GM23338 (cell line): ENCODE data around the gene ATP10A. TPM values are rescaled to one million over a fixed set of nuclear protein-coding genes. Genes with fewer than 3 reads are reported as not detected.

ENCODE experiments used
- ATAC-seq: fragments of 200-7000 bp; cut with Tn5 transposase; 3 replicates; pipeline ENCODE4 v1.9.1; 2020
- DNase-seq: peaks from one replicate; pipeline ENCODE4 v3.0.0-alpha.2; 2015; ENCODE audit warnings: low spot score
- H2AFZ ChIP-seq: fragments of 200-600 bp; sonication (generic); 2 replicates; pipeline ENCODE4 v1.8.0; 2016; ENCODE audit warnings: antibody characterized with exemption, mild to moderate bottlenecking, moderate library complexity
- H3F3A ChIP-seq: fragments of 200-600 bp; sonication (generic); replicated peaks from 2 replicates; pipeline ENCODE4 v1.8.0; 2017; ENCODE audit warnings: antibody characterized with exemption, mixed run types, low read depth
- H3K27ac ChIP-seq: fragments of 200-600 bp; sonication (generic); 2 replicates; pipeline ENCODE4 v1.6.1; 2016; ENCODE audit warnings: low read depth
- H3K27me3 ChIP-seq: fragments of 200-600 bp; sonication (generic); 2 replicates; pipeline ENCODE4 v1.8.0; 2016; ENCODE audit warnings: mild to moderate bottlenecking, mixed run types, moderate library complexity; ENCODE audit not compliant: insufficient read depth
- H3K36me3 ChIP-seq: fragments of 200-600 bp; sonication (generic); 2 replicates; pipeline ENCODE4 v1.8.0; 2016; ENCODE audit warnings: mild to moderate bottlenecking; ENCODE audit not compliant: insufficient read depth
- H3K4me1 ChIP-seq: fragments of 200-600 bp; sonication (generic); 2 replicates; pipeline ENCODE4 v1.8.0; 2016; ENCODE audit warnings: mild to moderate bottlenecking, moderate library complexity; ENCODE audit not compliant: insufficient read depth
- H3K4me2 ChIP-seq: fragments of 200-600 bp; sonication (generic); 2 replicates; pipeline ENCODE4 v1.7.1; 2017; ENCODE audit warnings: mixed run types
- H3K4me3 ChIP-seq: fragments of 200-600 bp; sonication (generic); 2 replicates; pipeline ENCODE4 v1.6.1; 2016; ENCODE audit warnings: mixed run types
- H3K79me2 ChIP-seq: fragments of 200-600 bp; sonication (generic); replicated peaks from 2 replicates; pipeline ENCODE4 v1.8.0; 2017; ENCODE audit warnings: mild to moderate bottlenecking; ENCODE audit not compliant: insufficient read depth
- H3K9me2 ChIP-seq: fragments of 200-600 bp; sonication (generic); 2 replicates; pipeline ENCODE4 v1.8.0; 2017; ENCODE audit not compliant: insufficient read depth
- H4K20me1 ChIP-seq: fragments of 200-600 bp; sonication (generic); replicated peaks from 2 replicates; pipeline ENCODE4 v1.8.0; 2017; ENCODE audit warnings: mild to moderate bottlenecking; ENCODE audit not compliant: insufficient read depth
- H3K27ac Mint-ChIP-seq: 2 replicates; pipeline ENCODE4 v1.8.0; 2020; ENCODE audit warnings: inconsistent platforms, mild to moderate bottlenecking, moderate library complexity, mixed read lengths
- H3K27me3 Mint-ChIP-seq: 3 replicates; pipeline ENCODE4 v1.8.0; 2022; ENCODE audit warnings: low read depth, mild to moderate bottlenecking, moderate library complexity, mixed read lengths, inconsistent platforms; ENCODE audit not compliant: insufficient read depth, poor library complexity
- H3K36me3 Mint-ChIP-seq: 3 replicates; pipeline ENCODE4 v1.8.0; 2021; ENCODE audit warnings: low read depth, mild to moderate bottlenecking, inconsistent platforms, moderate library complexity, mixed read lengths
- H3K4me1 Mint-ChIP-seq: 3 replicates; pipeline ENCODE4 v1.8.0; 2020; ENCODE audit warnings: mild to moderate bottlenecking, inconsistent platforms, mixed read lengths
- H3K4me3 Mint-ChIP-seq: 3 replicates; pipeline ENCODE4 v1.8.0; 2021; ENCODE audit warnings: moderate library complexity, mild to moderate bottlenecking, inconsistent platforms, mixed read lengths
- H3K9me3 Mint-ChIP-seq: 3 replicates; pipeline ENCODE4 v1.8.0; 2020; ENCODE audit warnings: moderate library complexity, mild to moderate bottlenecking, inconsistent platforms, mixed read lengths
- CREB1 ChIP-seq: fragments of 250-450 bp; sonication (Bioruptor Pico); IDR thresholded peaks from 2 replicates; pipeline ENCODE4 v1.5.0; 2020; ENCODE audit warnings: low read depth, mild to moderate bottlenecking, moderate library complexity
- JUNB ChIP-seq: IDR thresholded peaks from one replicate; pipeline ENCODE4 v1.6.1; 2016; ENCODE audit warnings: antibody characterized with exemption; ENCODE audit not compliant: unreplicated experiment
- NANOG ChIP-seq: IDR thresholded peaks from 2 replicates; pipeline ENCODE4 v1.6.1; 2016; ENCODE audit warnings: antibody characterized with exemption, borderline replicate concordance
- ZNF331 ChIP-seq: fragments of 250-450 bp; sonication (Bioruptor Pico); IDR thresholded peaks from 2 replicates; pipeline ENCODE4 v1.5.0; 2020; ENCODE audit warnings: low read depth, mild to moderate bottlenecking, moderate library complexity
- polyA plus RNA-seq: library from polyadenylated mRNA; unstranded; fragments of >200 nt; fragmentation: Nextera tagmentation; extraction: Ambion mirVana; gene quantifications from 2 replicates; pipeline ENCODE4 v1.2.1, GENCODE V29; 2016
- total RNA-seq: library from RNA; depleted of rRNA; stranded (reverse); fragments of >200 nt; shearing (Covaris generic); gene quantifications from 2 replicates; pipeline ENCODE4 v1.2.3, GENCODE V29; 2014
- TF ChIP-seq, protein P1 (sequence below): fragments of 250-450 bp; sonication (Bioruptor Pico); IDR thresholded peaks from 2 replicates; pipeline ENCODE4 v1.5.0; 2020; ENCODE audit warnings: mild to moderate bottlenecking, moderate library complexity
- TF ChIP-seq, protein P2 (sequence below), 2 experiments: fragments of 200-600 bp in 1 of 2; sonication (generic) in 1 of 2; conservative IDR thresholded peaks; 2 replicates each; pipeline versions ENCODE4 v1.5.1 to v1.6.1; 2016 to 2017; ENCODE audit warnings: antibody characterized with exemption in 2 of 2, low read depth in 2 of 2, mild to moderate bottlenecking in 2 of 2, moderate library complexity in 1 of 2

ATP10A gene
- total and polyA plus RNA-seq, 2 experiments from 2014 or later = 0.36 to 5.6 TPM

DNA sequence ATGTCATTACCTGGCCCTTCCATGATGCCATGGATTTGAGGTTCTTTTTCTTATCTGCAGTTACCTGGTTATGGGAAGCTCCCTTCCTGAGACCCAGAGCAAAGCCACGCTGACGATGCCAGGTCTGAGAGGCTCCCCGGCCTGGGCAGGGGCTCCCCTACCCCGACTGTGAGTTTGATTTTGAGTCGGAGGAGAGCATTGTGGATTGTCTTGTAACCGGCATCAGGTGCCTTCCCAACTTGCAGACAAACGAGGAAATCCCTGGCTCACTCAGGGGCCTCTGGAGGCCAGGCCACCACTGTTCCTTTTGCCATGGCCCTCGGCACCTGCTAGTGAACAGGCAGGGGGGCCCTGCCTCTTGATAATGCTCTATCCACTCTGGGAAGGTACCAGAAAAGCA, 151.4 kb downstream of the ATP10A start:
- H3K4me3 Mint-ChIP-seq = no peak overlapping the region
- Histone ChIP-seq H3K79me2 (no peaks in the 10 kb centered on the region), H3K36me3 (no peaks in the 10 kb centered on the region), H3F3A (no peaks in the 10 kb centered on the region), H3K27ac (no peak overlapping the region), H3K4me2 (no peak overlapping the region), H2AFZ (no peak overlapping the region), H3K4me1 (no peaks in the 10 kb centered on the region), H4K20me1 (no peaks in the 10 kb centered on the region), H3K4me3 (no peak overlapping the region), H3K9me2 (no peaks in the 10 kb centered on the region), H3K27me3 (no peaks in the 10 kb centered on the region)
- no peaks in the 10 kb centered on the region for H3K9me3 Mint-ChIP-seq
- H3K27me3 Mint-ChIP-seq = peaks cover 8% of the 10 kb centered on the region
- DNase-seq = no peak
- TF ChIP-seq ZNF331 (CRISPR knock-in tag) (no peak), NANOG (no peak), JUNB (no peak), CREB1 (CRISPR knock-in tag) (no peak)
- TF ChIP-seq, protein P1, sequence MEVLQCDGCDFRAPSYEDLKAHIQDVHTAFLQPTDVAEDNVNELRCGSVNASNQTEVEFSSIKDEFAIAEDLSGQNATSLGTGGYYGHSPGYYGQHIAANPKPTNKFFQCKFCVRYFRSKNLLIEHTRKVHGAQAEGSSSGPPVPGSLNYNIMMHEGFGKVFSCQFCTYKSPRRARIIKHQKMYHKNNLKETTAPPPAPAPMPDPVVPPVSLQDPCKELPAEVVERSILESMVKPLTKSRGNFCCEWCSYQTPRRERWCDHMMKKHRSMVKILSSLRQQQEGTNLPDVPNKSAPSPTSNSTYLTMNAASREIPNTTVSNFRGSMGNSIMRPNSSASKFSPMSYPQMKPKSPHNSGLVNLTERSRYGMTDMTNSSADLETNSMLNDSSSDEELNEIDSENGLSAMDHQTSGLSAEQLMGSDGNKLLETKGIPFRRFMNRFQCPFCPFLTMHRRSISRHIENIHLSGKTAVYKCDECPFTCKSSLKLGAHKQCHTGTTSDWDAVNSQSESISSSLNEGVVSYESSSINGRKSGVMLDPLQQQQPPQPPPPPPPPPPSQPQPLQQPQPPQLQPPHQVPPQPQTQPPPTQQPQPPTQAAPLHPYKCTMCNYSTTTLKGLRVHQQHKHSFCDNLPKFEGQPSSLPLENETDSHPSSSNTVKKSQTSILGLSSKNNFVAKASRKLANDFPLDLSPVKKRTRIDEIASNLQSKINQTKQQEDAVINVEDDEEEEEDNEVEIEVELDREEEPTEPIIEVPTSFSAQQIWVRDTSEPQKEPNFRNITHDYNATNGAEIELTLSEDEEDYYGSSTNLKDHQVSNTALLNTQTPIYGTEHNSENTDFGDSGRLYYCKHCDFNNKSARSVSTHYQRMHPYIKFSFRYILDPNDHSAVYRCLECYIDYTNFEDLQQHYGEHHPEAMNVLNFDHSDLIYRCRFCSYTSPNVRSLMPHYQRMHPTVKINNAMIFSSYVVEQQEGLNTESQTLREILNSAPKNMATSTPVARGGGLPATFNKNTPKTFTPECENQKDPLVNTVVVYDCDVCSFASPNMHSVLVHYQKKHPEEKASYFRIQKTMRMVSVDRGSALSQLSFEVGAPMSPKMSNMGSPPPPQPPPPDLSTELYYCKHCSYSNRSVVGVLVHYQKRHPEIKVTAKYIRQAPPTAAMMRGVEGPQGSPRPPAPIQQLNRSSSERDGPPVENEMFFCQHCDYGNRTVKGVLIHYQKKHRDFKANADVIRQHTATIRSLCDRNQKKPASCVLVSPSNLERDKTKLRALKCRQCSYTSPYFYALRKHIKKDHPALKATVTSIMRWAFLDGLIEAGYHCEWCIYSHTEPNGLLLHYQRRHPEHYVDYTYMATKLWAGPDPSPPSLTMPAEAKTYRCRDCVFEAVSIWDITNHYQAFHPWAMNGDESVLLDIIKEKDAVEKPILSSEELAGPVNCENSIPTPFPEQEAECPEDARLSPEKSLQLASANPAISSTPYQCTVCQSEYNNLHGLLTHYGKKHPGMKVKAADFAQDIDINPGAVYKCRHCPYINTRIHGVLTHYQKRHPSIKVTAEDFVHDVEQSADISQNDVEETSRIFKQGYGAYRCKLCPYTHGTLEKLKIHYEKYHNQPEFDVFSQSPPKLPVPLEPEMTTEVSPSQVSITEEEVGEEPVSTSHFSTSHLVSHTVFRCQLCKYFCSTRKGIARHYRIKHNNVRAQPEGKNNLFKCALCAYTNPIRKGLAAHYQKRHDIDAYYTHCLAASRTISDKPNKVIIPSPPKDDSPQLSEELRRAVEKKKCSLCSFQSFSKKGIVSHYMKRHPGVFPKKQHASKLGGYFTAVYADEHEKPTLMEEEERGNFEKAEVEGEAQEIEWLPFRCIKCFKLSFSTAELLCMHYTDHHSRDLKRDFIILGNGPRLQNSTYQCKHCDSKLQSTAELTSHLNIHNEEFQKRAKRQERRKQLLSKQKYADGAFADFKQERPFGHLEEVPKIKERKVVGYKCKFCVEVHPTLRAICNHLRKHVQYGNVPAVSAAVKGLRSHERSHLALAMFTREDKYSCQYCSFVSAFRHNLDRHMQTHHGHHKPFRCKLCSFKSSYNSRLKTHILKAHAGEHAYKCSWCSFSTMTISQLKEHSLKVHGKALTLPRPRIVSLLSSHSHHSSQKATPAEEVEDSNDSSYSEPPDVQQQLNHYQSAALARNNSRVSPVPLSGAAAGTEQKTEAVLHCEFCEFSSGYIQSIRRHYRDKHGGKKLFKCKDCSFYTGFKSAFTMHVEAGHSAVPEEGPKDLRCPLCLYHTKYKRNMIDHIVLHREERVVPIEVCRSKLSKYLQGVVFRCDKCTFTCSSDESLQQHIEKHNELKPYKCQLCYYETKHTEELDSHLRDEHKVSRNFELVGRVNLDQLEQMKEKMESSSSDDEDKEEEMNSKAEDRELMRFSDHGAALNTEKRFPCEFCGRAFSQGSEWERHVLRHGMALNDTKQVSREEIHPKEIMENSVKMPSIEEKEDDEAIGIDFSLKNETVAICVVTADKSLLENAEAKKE (CRISPR knock-in tag) = no peak
- TF ChIP-seq, protein P2, sequence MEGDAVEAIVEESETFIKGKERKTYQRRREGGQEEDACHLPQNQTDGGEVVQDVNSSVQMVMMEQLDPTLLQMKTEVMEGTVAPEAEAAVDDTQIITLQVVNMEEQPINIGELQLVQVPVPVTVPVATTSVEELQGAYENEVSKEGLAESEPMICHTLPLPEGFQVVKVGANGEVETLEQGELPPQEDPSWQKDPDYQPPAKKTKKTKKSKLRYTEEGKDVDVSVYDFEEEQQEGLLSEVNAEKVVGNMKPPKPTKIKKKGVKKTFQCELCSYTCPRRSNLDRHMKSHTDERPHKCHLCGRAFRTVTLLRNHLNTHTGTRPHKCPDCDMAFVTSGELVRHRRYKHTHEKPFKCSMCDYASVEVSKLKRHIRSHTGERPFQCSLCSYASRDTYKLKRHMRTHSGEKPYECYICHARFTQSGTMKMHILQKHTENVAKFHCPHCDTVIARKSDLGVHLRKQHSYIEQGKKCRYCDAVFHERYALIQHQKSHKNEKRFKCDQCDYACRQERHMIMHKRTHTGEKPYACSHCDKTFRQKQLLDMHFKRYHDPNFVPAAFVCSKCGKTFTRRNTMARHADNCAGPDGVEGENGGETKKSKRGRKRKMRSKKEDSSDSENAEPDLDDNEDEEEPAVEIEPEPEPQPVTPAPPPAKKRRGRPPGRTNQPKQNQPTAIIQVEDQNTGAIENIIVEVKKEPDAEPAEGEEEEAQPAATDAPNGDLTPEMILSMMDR (conservative IDR thresholded peaks at IDR 0.05; ENCODE audit: low read depth in 2 of 2) = no peak
- ATAC-seq = no peak
- H3K36me3 Mint-ChIP-seq = no peaks in the 10 kb centered on the region
- H3K4me1 Mint-ChIP-seq = 0 out of 3 replicates have a peak, but pooled peaks cover 4% of the 10 kb centered on the region
- no peak overlapping the region for H3K27ac Mint-ChIP-seq
